Measurements from ENCODE around the gene CREG2.
A peak's percentile ranks its signal among the peaks of the same experiment; 100 is the strongest.

The CREG2 gene

DNA sequence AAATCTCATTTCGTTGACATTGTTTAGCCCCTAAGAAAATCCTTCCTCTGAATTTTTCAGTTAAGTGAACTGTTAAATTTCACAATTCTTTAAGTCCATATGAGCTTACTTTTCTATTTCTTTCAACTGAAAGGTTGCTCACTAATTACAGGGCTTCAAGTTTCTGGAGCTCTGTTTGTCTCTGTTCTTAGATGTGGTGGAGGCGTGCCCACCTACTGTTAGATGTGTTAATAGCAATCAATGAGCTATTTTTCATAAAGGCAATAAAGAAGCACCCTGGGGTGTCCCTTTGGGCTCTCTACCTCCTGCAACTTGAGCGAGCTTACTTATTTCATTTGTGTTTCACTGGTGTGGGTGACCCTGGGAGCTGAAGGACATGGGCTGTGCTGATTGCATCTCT lies 25.0 kb downstream of the CREG2 start:
- no peak for TF ChIP-seq EZH2phosphoT487 (IDR thresholded peaks at IDR 0.05; ENCODE audit: low read depth)
- TF ChIP-seq, protein P1, sequence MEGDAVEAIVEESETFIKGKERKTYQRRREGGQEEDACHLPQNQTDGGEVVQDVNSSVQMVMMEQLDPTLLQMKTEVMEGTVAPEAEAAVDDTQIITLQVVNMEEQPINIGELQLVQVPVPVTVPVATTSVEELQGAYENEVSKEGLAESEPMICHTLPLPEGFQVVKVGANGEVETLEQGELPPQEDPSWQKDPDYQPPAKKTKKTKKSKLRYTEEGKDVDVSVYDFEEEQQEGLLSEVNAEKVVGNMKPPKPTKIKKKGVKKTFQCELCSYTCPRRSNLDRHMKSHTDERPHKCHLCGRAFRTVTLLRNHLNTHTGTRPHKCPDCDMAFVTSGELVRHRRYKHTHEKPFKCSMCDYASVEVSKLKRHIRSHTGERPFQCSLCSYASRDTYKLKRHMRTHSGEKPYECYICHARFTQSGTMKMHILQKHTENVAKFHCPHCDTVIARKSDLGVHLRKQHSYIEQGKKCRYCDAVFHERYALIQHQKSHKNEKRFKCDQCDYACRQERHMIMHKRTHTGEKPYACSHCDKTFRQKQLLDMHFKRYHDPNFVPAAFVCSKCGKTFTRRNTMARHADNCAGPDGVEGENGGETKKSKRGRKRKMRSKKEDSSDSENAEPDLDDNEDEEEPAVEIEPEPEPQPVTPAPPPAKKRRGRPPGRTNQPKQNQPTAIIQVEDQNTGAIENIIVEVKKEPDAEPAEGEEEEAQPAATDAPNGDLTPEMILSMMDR (IDR thresholded peaks at IDR 0.05; ENCODE audit: low read depth, low read length): peak; percentile 17; the same call in 1 of the 2 replicates
- H2AFZ ChIP-seq (ENCODE audit: low read depth, low read length): 0 out of 2 replicates have a peak overlapping the region, but pooled peaks have one; percentile 1
- H3K36me3 ChIP-seq (replicated peaks; ENCODE audit: low read depth, low read length): no peaks in the 10 kb centered on the region
- no peaks in the 10 kb centered on the region for H3K9me3 ChIP-seq (ENCODE audit: insufficient read depth, low read length)
- H3K27ac ChIP-seq (ENCODE audit: low read length): peak overlapping the region; percentile 16; the same call in 1 of the 2 replicates
- peak overlapping the region; percentile 80 for H3K4me2 ChIP-seq (ENCODE audit: low read length)
- H3K79me2 ChIP-seq (ENCODE audit: low read length): no peaks in the 10 kb centered on the region
- H3K4me1 ChIP-seq (ENCODE audit: low read length): peaks cover 28% of the 10 kb centered on the region
- peak overlapping the region; percentile 30 for H3K9ac ChIP-seq (ENCODE audit: low read length)
- peak overlapping the region; percentile 54 for H3K4me3 ChIP-seq (ENCODE audit: low read length)
- no peaks in the 10 kb centered on the region for H4K20me1 ChIP-seq (ENCODE audit: insufficient read depth, low read length)
- H3K27me3 ChIP-seq (ENCODE audit: low read depth, low read length): no peaks in the 10 kb centered on the region

DNA sequence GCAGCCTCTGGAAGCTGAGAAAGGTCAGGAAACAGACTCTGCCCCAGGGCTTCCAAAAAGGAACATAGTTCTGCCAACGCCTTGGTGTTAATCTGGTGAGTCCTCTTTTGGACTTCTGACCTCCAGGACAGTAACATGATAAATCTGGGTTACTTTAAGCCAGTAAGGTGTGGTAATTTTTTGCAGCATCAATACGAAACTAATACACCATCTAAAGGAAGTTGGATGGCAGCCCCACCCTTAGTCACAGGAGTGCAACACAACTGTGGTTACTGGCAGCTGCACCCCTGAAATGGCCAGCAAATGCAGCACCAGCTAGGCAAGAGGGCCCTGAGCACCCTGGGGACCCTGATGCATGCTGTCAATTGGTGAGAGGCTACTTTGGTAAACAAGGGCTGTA lies 25.8 kb downstream of the CREG2 start:
- H4K20me1 ChIP-seq (ENCODE audit: insufficient read depth, low read length): no peaks in the 10 kb centered on the region
- no peak for TF ChIP-seq EZH2phosphoT487 (IDR thresholded peaks at IDR 0.05; ENCODE audit: low read depth)
- TF ChIP-seq, protein P1 (IDR thresholded peaks at IDR 0.05; ENCODE audit: low read depth, low read length): no peak
- no peaks in the 10 kb centered on the region for H3K79me2 ChIP-seq (ENCODE audit: low read length)
- no peaks in the 10 kb centered on the region for H3K27me3 ChIP-seq (ENCODE audit: low read depth, low read length)
- peaks cover 28% of the 10 kb centered on the region for H3K4me1 ChIP-seq (ENCODE audit: low read length)
- peak overlapping the region; percentile 80 for H3K4me2 ChIP-seq (ENCODE audit: low read length)
- H3K9me3 ChIP-seq (ENCODE audit: insufficient read depth, low read length): no peaks in the 10 kb centered on the region
- H3K27ac ChIP-seq (ENCODE audit: low read length): peak overlapping the region; percentile 65
- H3K4me3 ChIP-seq (ENCODE audit: low read length): peak overlapping the region; percentile 54
- H2AFZ ChIP-seq (ENCODE audit: low read depth, low read length): peak overlapping the region; percentile 10; the same call in 1 of the 2 replicates
- peak overlapping the region; percentile 40 for H3K9ac ChIP-seq (ENCODE audit: low read length)
- no peaks in the 10 kb centered on the region for H3K36me3 ChIP-seq (replicated peaks; ENCODE audit: low read depth, low read length)

DNA sequence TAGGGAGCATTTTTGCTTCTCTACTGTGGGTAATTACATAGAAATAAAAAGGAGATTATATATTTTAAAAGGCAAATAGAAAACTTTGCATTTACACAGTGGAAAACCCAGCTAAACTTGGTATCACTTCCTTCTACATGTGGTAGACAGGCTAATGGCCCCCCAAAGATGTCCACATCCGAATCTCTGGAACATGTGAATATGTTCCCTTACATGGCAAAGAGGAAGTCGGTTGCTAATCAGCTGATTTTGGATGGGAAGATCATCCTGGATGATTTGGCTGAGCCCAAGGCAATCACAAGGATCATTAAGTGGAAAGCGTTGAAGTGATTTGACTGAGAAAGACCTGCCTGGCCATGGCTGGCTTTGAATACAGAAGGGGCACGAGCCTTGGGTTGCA lies 26.2 kb downstream of the CREG2 start:
- peak overlapping the region; percentile 40 for H3K9ac ChIP-seq (ENCODE audit: low read length)
- H3K9me3 ChIP-seq (ENCODE audit: insufficient read depth, low read length): no peaks in the 10 kb centered on the region
- H3K4me2 ChIP-seq (ENCODE audit: low read length): peak overlapping the region; percentile 80
- H3K79me2 ChIP-seq (ENCODE audit: low read length): no peaks in the 10 kb centered on the region
- no peaks in the 10 kb centered on the region for H3K27me3 ChIP-seq (ENCODE audit: low read depth, low read length)
- H3K4me3 ChIP-seq (ENCODE audit: low read length): peak overlapping the region; percentile 54
- H4K20me1 ChIP-seq (ENCODE audit: insufficient read depth, low read length): no peaks in the 10 kb centered on the region
- H3K27ac ChIP-seq (ENCODE audit: low read length): peak overlapping the region; percentile 65
- peaks cover 28% of the 10 kb centered on the region for H3K4me1 ChIP-seq (ENCODE audit: low read length)
- no peaks in the 10 kb centered on the region for H3K36me3 ChIP-seq (replicated peaks; ENCODE audit: low read depth, low read length)
- peak overlapping the region; percentile 10; the same call in 1 of the 2 replicates for H2AFZ ChIP-seq (ENCODE audit: low read depth, low read length)
- no peak for TF ChIP-seq EZH2phosphoT487 (IDR thresholded peaks at IDR 0.05; ENCODE audit: low read depth)
- TF ChIP-seq, protein P1 (IDR thresholded peaks at IDR 0.05; ENCODE audit: low read depth, low read length): no peak

DNA sequence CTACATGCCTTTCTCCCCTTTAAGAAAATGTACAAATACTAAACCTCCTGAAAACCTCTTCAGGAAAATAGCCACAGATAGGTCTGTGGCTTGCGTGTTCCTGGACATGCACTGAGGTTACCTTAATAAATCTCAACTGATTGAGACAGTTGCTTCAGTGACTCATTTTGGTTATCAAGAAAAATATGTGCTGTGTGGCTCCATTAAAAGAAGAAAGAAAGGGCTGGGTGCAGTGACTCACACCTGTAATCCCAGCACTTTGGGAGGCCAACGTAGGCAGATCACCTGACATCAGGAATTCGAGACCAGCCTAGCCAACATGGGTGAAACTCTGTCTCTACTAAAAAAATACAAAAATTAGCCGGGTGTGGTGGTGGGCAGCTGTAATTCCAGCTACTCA lies 27.1 kb downstream of the CREG2 start:
- no peaks in the 10 kb centered on the region for H3K27me3 ChIP-seq (ENCODE audit: low read depth, low read length)
- H3K79me2 ChIP-seq (ENCODE audit: low read length): no peaks in the 10 kb centered on the region
- no peaks in the 10 kb centered on the region for H3K36me3 ChIP-seq (replicated peaks; ENCODE audit: low read depth, low read length)
- peaks cover 28% of the 10 kb centered on the region for H3K4me1 ChIP-seq (ENCODE audit: low read length)
- H3K4me3 ChIP-seq (ENCODE audit: low read length): no peak overlapping the region
- no peaks in the 10 kb centered on the region for H4K20me1 ChIP-seq (ENCODE audit: insufficient read depth, low read length)
- no peak for TF ChIP-seq EZH2phosphoT487 (IDR thresholded peaks at IDR 0.05; ENCODE audit: low read depth)
- TF ChIP-seq, protein P1 (IDR thresholded peaks at IDR 0.05; ENCODE audit: low read depth, low read length): no peak
- no peak overlapping the region for H3K27ac ChIP-seq (ENCODE audit: low read length)
- H2AFZ ChIP-seq (ENCODE audit: low read depth, low read length): no peak overlapping the region
- no peaks in the 10 kb centered on the region for H3K9me3 ChIP-seq (ENCODE audit: insufficient read depth, low read length)
- no peak overlapping the region for H3K9ac ChIP-seq (ENCODE audit: low read length)
- no peak overlapping the region for H3K4me2 ChIP-seq (ENCODE audit: low read length)
